Measurements from ENCODE around the gene EXD3. TPM values are rescaled to one million over a fixed set of nuclear protein-coding genes. Genes with fewer than 3 reads are reported as not detected.

Gene EXD3
- total RNA-seq, 1 experiment from 2014 or later = 15.3 TPM

DNA sequence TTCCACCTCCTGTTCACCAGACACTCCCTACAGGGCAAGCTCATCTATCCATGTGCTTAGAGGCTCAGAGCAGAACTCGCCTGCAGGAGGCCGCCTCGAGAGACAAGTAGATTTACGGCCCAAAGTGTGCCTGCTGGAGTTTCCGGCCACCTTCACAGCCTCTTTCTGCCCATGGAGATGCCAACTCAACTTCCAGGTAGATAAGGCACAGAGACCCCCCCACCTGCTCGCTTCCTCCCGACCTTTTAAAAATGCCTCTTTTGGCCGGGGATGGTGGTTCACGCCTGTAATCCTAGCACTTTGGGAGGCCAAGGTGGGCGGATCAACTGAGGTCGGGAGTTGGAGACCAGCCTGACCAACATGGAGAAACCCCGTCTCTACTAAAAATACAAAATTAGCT, 46.6 kb downstream of the EXD3 start:
- WGBS (ENCODE audit: extremely low coverage, insufficient read length, low lambda C conversion rate) = no CpG with 5 or more reads among the region's 12 CpGs
- no peaks in the 10 kb centered on the region for H3K4me1 Mint-ChIP-seq
- H3K36me3 Mint-ChIP-seq (ENCODE audit: insufficient read depth in 1 of 3, low read depth in 3 of 3) = peaks cover 0 to 6% (median 0%) of the 10 kb centered on the region in 3 experiments; a peak in 1 of 7 replicates
- no peak overlapping the region for H3K4me3 Mint-ChIP-seq
- H3K4me1 ChIP-seq (ENCODE audit: insufficient read depth, low read length) = no peaks in the 10 kb centered on the region
- H3K27ac ChIP-seq (ENCODE audit: insufficient read length, low read depth, low read length) = no peak overlapping the region
- no peak overlapping the region for H2AFZ ChIP-seq (ENCODE audit: low read length)
- DNase-seq = no peak
- no peak overlapping the region for H4K8ac ChIP-seq (replicated peaks; ENCODE audit: insufficient read length, low read depth, low read length)
- H3K23me2 ChIP-seq (ENCODE audit: insufficient read length, low read depth, low read length, poor library complexity, severe bottlenecking) = no peaks in the 10 kb centered on the region
- no peaks in the 10 kb centered on the region for H3K27me3 ChIP-seq (ENCODE audit: insufficient read depth, low read length)
- no peak overlapping the region for H3K4ac ChIP-seq (ENCODE audit: low read depth, low read length)
- H3K23ac ChIP-seq (ENCODE audit: insufficient read length, low read depth, low read length) = no peak overlapping the region
- no peak overlapping the region for H2BK5ac ChIP-seq (ENCODE audit: insufficient read length, low read length)
- H4K5ac ChIP-seq (ENCODE audit: insufficient read length, low read depth, low read length) = no peak overlapping the region
- H4K91ac ChIP-seq (ENCODE audit: insufficient read length, low read depth, low read length) = no peak overlapping the region
- H3K18ac ChIP-seq (ENCODE audit: insufficient read length, low read depth, low read length) = no peak overlapping the region
- no peak overlapping the region for H3T11ph ChIP-seq (ENCODE audit: low read length)
- H3K27me3 Mint-ChIP-seq (ENCODE audit: low read depth) = peaks cover 28% of the 10 kb centered on the region
- no peak overlapping the region for H2BK12ac ChIP-seq (ENCODE audit: insufficient read length, low read depth, low read length)
- no peak overlapping the region for H2BK120ac ChIP-seq (ENCODE audit: low read depth, low read length, poor library complexity, severe bottlenecking)
- no peak overlapping the region for H3K56ac ChIP-seq (ENCODE audit: insufficient read length, low read depth, low read length)
- TF ChIP-seq, protein P1, sequence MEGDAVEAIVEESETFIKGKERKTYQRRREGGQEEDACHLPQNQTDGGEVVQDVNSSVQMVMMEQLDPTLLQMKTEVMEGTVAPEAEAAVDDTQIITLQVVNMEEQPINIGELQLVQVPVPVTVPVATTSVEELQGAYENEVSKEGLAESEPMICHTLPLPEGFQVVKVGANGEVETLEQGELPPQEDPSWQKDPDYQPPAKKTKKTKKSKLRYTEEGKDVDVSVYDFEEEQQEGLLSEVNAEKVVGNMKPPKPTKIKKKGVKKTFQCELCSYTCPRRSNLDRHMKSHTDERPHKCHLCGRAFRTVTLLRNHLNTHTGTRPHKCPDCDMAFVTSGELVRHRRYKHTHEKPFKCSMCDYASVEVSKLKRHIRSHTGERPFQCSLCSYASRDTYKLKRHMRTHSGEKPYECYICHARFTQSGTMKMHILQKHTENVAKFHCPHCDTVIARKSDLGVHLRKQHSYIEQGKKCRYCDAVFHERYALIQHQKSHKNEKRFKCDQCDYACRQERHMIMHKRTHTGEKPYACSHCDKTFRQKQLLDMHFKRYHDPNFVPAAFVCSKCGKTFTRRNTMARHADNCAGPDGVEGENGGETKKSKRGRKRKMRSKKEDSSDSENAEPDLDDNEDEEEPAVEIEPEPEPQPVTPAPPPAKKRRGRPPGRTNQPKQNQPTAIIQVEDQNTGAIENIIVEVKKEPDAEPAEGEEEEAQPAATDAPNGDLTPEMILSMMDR (conservative IDR thresholded peaks at IDR 0.05) = no peak
- H3K9me3 ChIP-seq (ENCODE audit: control insufficient read depth, low read depth, low read length) = no peaks in the 10 kb centered on the region
- no peak overlapping the region for H2BK20ac ChIP-seq (ENCODE audit: low read depth, low read length, poor library complexity, severe bottlenecking)
- no peaks in the 10 kb centered on the region for H4K20me1 ChIP-seq (ENCODE audit: control insufficient read depth, insufficient read depth, insufficient read length)
- H3K9me3 Mint-ChIP-seq = peaks cover 5 to 11% of the 10 kb centered on the region in 2 experiments; a peak in 3 of 5 replicates
- no peak overlapping the region for H3K27ac Mint-ChIP-seq
- H2BK15ac ChIP-seq (ENCODE audit: low read depth, low read length) = no peak overlapping the region
- no peaks in the 10 kb centered on the region for H3K79me2 ChIP-seq (ENCODE audit: insufficient read depth, low read length)
- no peak overlapping the region for H3K9ac ChIP-seq (ENCODE audit: extremely low read depth, insufficient read length, low read length)
- no peak overlapping the region for H3K4me2 ChIP-seq (ENCODE audit: insufficient read depth, insufficient read length, low read length)
- H3K79me1 ChIP-seq (ENCODE audit: insufficient read depth, low read depth, low read length, poor library complexity, severe bottlenecking) = no peaks in the 10 kb centered on the region
- H3K14ac ChIP-seq (ENCODE audit: insufficient read depth, low read length) = no peak overlapping the region
- H2AK5ac ChIP-seq (ENCODE audit: insufficient read length, low read length) = no peak overlapping the region
